ENCODE results near the gene BRMS1. TPM values are rescaled to one million over a fixed set of nuclear protein-coding genes. Genes with fewer than 3 reads are reported as not detected.

Gene BRMS1
- total and polyA plus RNA-seq, 7 donors, result 12.6 to 152 (median 33.8) TPM

DNA sequence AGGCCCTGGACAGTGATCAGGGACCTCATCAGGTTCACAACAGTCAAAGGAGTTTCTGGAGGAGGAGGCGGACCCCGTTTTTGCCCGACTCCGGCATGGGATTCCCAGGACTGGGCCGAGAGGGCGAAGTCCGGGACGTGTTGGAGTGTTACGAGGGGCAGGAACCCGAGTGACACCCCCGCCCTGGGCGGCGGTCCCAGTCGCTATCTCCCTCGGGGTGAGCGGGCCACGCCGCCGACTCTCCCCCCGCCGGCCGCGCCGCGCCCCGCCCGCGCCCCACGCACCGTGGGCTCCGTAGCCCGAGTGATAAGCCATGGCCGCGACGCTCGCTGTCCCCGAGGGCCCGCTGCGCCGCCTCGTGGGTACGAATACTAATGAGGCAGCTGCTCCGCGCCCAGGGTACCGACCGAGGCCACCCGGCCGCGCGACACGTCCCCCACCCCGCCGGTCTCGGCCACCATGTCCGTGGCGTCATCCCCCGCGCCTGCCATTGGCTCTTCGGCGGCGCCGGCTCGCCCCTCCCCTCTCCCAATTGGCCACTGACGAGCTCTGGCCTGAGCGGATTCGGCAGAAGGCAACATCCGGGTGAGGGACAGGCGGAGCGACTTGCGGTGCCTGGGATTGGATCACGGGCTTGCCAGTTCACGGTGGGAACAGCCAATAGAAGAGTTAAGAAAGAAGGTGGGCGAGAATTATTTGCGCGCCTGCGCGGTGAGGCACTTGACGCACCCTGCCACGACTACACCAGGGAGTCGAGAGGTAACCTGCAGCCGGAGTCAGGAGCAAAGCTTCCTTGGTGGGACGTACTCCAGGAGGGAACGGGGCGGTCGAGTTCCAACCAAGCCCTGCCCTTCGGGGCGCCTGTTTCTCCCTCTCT is 56.0 kb downstream of the BRMS1 start, which contains the start of gene YIF1A:
TSS of gene YIF1A (minus strand) at position 473 of the 877 bp plus-strand sequence. CDS start at position 315, 158 bp downstream.
- 0 to 1% (median 0%) methylated on average over 56 to 87 of the region's 87 CpGs for WGBS, 3 donors
- Histone ChIP-seq H3K4me1 (peaks cover 16% of the 10 kb centered on the region), H3K27me3 (ENCODE audit: insufficient read depth in 3 of 3, low read length in 2 of 3) (peaks cover 0 to 22% (median 10%) of the 10 kb centered on the region in 3 donors)

DNA sequence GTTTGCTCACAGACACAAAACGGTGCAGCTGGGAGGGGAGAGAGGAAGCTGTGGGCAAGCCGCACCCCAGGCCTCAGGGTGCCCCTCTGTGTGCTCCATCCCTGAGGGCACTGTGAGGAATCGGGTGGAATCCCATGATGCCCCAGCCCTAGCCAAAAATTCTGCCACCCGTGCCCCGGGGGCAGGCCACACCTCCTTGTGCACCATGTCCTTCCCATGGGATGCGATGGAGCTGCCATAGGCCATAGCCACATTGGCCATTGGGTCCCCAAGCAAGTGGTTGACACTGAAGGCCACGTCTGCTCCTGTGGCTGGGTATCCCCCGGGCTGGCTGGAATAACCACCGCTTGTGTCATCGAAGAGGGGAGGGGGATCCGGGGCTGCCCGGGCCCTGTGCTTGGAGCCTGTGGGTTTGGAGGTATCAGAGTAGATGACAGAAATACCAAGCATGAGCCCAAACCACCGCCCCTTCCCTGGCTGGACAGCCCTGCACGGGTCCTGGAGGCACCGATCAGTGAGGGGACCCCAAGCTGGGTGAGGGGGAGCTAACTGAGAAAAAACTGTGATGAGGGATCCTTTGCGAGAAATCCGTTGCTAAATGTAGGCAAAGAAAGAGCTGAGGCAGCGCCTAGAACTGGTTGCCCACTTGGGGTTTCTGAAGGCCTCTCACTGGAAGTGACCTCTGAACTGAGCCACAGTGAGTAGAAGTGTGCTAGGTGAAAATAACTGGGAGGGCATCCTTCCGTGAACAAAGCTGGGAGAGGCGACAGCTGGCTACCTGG is 56.8 kb downstream of the BRMS1 start:
- WGBS, 3 donors, result 27 to 30% (median 30%) methylated on average over 20 of the region's 20 CpGs
- peak in 3 of 4 donors; percentile 0 to 1 (median 1) for ATAC-seq
- intact Hi-C loops (cut with DNase I), result no loop called here

More for the DNA sequence above, 56.0 kb downstream of the BRMS1 start, which contains the start of gene YIF1A:
- peaks cover 6 to 31% of the 10 kb centered on the region in 2 donors for H3K36me3 ChIP-seq (ENCODE audit: insufficient read depth in 1 of 2, low read depth in 1 of 2)
- no peaks in the 10 kb centered on the region for H3K9me3 ChIP-seq
- intact Hi-C loops (cut with DNase I), result no loop called here
- TF ChIP-seq, protein P1, sequence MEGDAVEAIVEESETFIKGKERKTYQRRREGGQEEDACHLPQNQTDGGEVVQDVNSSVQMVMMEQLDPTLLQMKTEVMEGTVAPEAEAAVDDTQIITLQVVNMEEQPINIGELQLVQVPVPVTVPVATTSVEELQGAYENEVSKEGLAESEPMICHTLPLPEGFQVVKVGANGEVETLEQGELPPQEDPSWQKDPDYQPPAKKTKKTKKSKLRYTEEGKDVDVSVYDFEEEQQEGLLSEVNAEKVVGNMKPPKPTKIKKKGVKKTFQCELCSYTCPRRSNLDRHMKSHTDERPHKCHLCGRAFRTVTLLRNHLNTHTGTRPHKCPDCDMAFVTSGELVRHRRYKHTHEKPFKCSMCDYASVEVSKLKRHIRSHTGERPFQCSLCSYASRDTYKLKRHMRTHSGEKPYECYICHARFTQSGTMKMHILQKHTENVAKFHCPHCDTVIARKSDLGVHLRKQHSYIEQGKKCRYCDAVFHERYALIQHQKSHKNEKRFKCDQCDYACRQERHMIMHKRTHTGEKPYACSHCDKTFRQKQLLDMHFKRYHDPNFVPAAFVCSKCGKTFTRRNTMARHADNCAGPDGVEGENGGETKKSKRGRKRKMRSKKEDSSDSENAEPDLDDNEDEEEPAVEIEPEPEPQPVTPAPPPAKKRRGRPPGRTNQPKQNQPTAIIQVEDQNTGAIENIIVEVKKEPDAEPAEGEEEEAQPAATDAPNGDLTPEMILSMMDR (IDR thresholded peaks at IDR 0.05), result no peak
- peak within 1 kb of the TSS; percentile 95 for H3K27ac ChIP-seq
- peak; percentile 99 to 100 for DNase-seq
- H3K4me3 ChIP-seq, result peak within 1 kb of the TSS; percentile 96
- peak; percentile 95 to 97 (median 97) for ATAC-seq

More for the DNA sequence above, 56.8 kb downstream of the BRMS1 start:
- H3K4me1 ChIP-seq, result peaks cover 16% of the 10 kb centered on the region
- peak overlapping the region; percentile 95 for H3K27ac ChIP-seq
- no peaks in the 10 kb centered on the region for H3K9me3 ChIP-seq
- no peak for DNase-seq
- H3K4me3 ChIP-seq, result peak overlapping the region; percentile 96
- H3K27me3 ChIP-seq (ENCODE audit: insufficient read depth in 3 of 3, low read length in 2 of 3), result peaks cover 0 to 14% (median 8%) of the 10 kb centered on the region in 3 donors
- TF ChIP-seq, protein P1 (IDR thresholded peaks at IDR 0.05), result no peak
- peaks cover 6 to 31% of the 10 kb centered on the region in 2 donors for H3K36me3 ChIP-seq (ENCODE audit: insufficient read depth in 1 of 2, low read depth in 1 of 2)

Other genes with a start within 250 kb of the BRMS1 start
- 10 to 100 TPM; 39.3 to 62.5 (median 54.4) TPM for gene KLC2, start 87.4 kb downstream of the BRMS1 start, total RNA-seq
- gene KLC2, start 87.4 kb downstream of the BRMS1 start, polyA plus RNA-seq, result 100 to 1,000 TPM in 1 of 3 donors, 10 to 100 TPM in 2; 30.4 to 124 (median 41.5) TPM
- 100 to 1,000 TPM; 120 to 146 (median 129) TPM for gene RAB1B, start 76.5 kb downstream of the BRMS1 start, total RNA-seq
- 100 to 1,000 TPM; 121 to 163 (median 130) TPM for gene RAB1B, start 76.5 kb downstream of the BRMS1 start, polyA plus RNA-seq
- not detected for gene CNIH2, start 66.9 kb downstream of the BRMS1 start, total RNA-seq
- gene CNIH2, start 66.9 kb downstream of the BRMS1 start, polyA plus RNA-seq, result under 1 TPM in 1 of 3 donors, not detected in 2; 0.05 TPM
- 10 to 100 TPM; 70.1 to 90.4 (median 78.6) TPM for gene YIF1A, start 56.0 kb downstream of the BRMS1 start, total RNA-seq
- gene YIF1A, start 56.0 kb downstream of the BRMS1 start, polyA plus RNA-seq, result 100 to 1,000 TPM in 1 of 3 donors, 10 to 100 TPM in 2; 87.4 to 161 (median 96.1) TPM
- not detected for gene TMEM151A, start 53.2 kb downstream of the BRMS1 start, total RNA-seq
- gene TMEM151A, start 53.2 kb downstream of the BRMS1 start, polyA plus RNA-seq, result under 1 TPM in 2 of 3 donors, not detected in 1; 0.04 to 0.05 TPM
- gene CD248, start 28.1 kb downstream of the BRMS1 start, total RNA-seq, result 10 to 100 TPM in 1 of 4 donors, 1 to 10 TPM in 3; 7.3 to 10.7 (median 9.1) TPM
- 1 to 10 TPM; 2.9 to 8.9 (median 5.5) TPM for gene CD248, start 28.1 kb downstream of the BRMS1 start, polyA plus RNA-seq
- gene RIN1, start 8.7 kb downstream of the BRMS1 start, total RNA-seq, result 1 to 10 TPM; 3.9 to 6.9 (median 6.1) TPM
- 10 to 100 TPM in 1 of 3 donors, 1 to 10 TPM in 2; 1.2 to 38.0 (median 2.0) TPM for gene RIN1, start 8.7 kb downstream of the BRMS1 start, polyA plus RNA-seq
- gene B4GAT1, start 2.5 kb upstream of the BRMS1 start, total RNA-seq, result 10 to 100 TPM; 17.0 to 21.0 (median 18.4) TPM
- 10 to 100 TPM; 12.6 to 50.3 (median 24.5) TPM for gene B4GAT1, start 2.5 kb upstream of the BRMS1 start, polyA plus RNA-seq
- 10 to 100 TPM; 14.9 to 94.1 (median 51.0) TPM for gene SLC29A2, start 26.7 kb upstream of the BRMS1 start, total RNA-seq
- gene SLC29A2, start 26.7 kb upstream of the BRMS1 start, polyA plus RNA-seq, result 10 to 100 TPM; 14.9 to 84.5 (median 69.5) TPM
- not detected for gene NPAS4, start 75.9 kb upstream of the BRMS1 start, total RNA-seq
- gene NPAS4, start 75.9 kb upstream of the BRMS1 start, polyA plus RNA-seq, result under 1 TPM in 1 of 3 donors, not detected in 2; 0.05 TPM
- 10 to 100 TPM; 37.0 to 57.4 (median 48.7) TPM for gene MRPL11, start 93.7 kb upstream of the BRMS1 start, total RNA-seq
- 10 to 100 TPM; 60.4 to 60.9 (median 60.7) TPM for gene MRPL11, start 93.7 kb upstream of the BRMS1 start, polyA plus RNA-seq
- gene PELI3, start 121.8 kb upstream of the BRMS1 start, total RNA-seq, result 10 to 100 TPM in 2 of 4 donors, 1 to 10 TPM in 2; 5.3 to 22.5 (median 11.4) TPM
- gene PELI3, start 121.8 kb upstream of the BRMS1 start, polyA plus RNA-seq, result 10 to 100 TPM in 2 of 3 donors, 1 to 10 TPM in 1; 3.1 to 46.8 (median 14.4) TPM
- 10 to 100 TPM; 24.0 to 44.4 (median 29.8) TPM for gene DPP3, start 135.3 kb upstream of the BRMS1 start, total RNA-seq
- 10 to 100 TPM; 30.7 to 58.7 (median 57.9) TPM for gene DPP3, start 135.3 kb upstream of the BRMS1 start, polyA plus RNA-seq
- 10 to 100 TPM in 3 of 4 donors, 1 to 10 TPM in 1; 8.4 to 15.3 (median 12.1) TPM for gene BBS1, start 165.5 kb upstream of the BRMS1 start, total RNA-seq
- gene BBS1, start 165.5 kb upstream of the BRMS1 start, polyA plus RNA-seq, result 10 to 100 TPM in 1 of 3 donors, 1 to 10 TPM in 2; 4.4 to 13.8 (median 5.0) TPM
- 1 to 10 TPM; 3.9 to 6.5 (median 5.2) TPM for gene ZDHHC24, start 200.9 kb upstream of the BRMS1 start, total RNA-seq
- gene ZDHHC24, start 200.9 kb upstream of the BRMS1 start, polyA plus RNA-seq, result 1 to 10 TPM; 5.4 to 7.6 (median 5.5) TPM
- gene ACTN3, start 201.8 kb upstream of the BRMS1 start, total RNA-seq, result 100 to 1,000 TPM in 1 of 4 donors, 10 to 100 TPM in 2, 1 to 10 TPM in 1; 2.9 to 254 (median 78.4) TPM
- gene ACTN3, start 201.8 kb upstream of the BRMS1 start, polyA plus RNA-seq, result 100 to 1,000 TPM in 1 of 3 donors, 10 to 100 TPM in 1, 1 to 10 TPM in 1; 8.7 to 531 (median 15.1) TPM
- 10 to 100 TPM; 31.5 to 79.0 (median 50.3) TPM for gene CTSF, start 223.5 kb upstream of the BRMS1 start, total RNA-seq
- gene CTSF, start 223.5 kb upstream of the BRMS1 start, polyA plus RNA-seq, result 10 to 100 TPM; 16.5 to 33.0 (median 31.5) TPM
- under 1 TPM in 3 of 4 donors, not detected in 1; 0.36 to 0.46 (median 0.36) TPM for gene CCDC87, start 248.0 kb upstream of the BRMS1 start, total RNA-seq
- 1 to 10 TPM in 1 of 3 donors, under 1 TPM in 2; 0.06 to 1.1 (median 0.20) TPM for gene CCDC87, start 248.0 kb upstream of the BRMS1 start, polyA plus RNA-seq
- 10 to 100 TPM; 10.5 to 17.0 (median 14.8) TPM for gene CCS, start 248.1 kb upstream of the BRMS1 start, total RNA-seq
- 10 to 100 TPM; 15.2 to 22.9 (median 15.7) TPM for gene CCS, start 248.1 kb upstream of the BRMS1 start, polyA plus RNA-seq